Fibroblast of the aortic adventitia (primary cell): Measurements from ENCODE around the gene CALML5. TPM values are rescaled to one million over a fixed set of nuclear protein-coding genes. Genes with fewer than 3 reads are reported as not detected.

Experiments
- DNase-seq: peaks from one replicate; pipeline ENCODE4 v3.0.0-alpha.2; 2010; ENCODE audit warnings: low read depth
- H3K4me3 ChIP-seq: 2 replicates; pipeline ENCODE4 v1.5.1; 2011; ENCODE audit warnings: low read depth, mild to moderate bottlenecking, control low read depth, low read length, moderate library complexity
- CTCF ChIP-seq: IDR thresholded peaks from 2 replicates; pipeline ENCODE4 v1.5.1; 2011; ENCODE audit warnings: mild to moderate bottlenecking, low read length, control low read depth, inconsistent platforms; ENCODE audit not compliant: insufficient read depth
- total RNA-seq: library from RNA; depleted of rRNA; stranded (reverse); fragments of >200 nt; gene quantifications from 2 replicates; pipeline ENCODE4 v1.2.3, GENCODE V29; 2012; ENCODE audit warnings: low replicate concordance

CALML5 gene
- total RNA-seq, 1 donor = not detected

- H3K4me3 ChIP-seq = no peak overlapping the region
- TF ChIP-seq CTCF = no peak
- no peak for DNase-seq
Measured at GRCh38 chr10:5494611-5495010, 4.8 kb downstream of the CALML5 start.

- DNase-seq = no peak
- no peak overlapping the region for H3K4me3 ChIP-seq
- no peak for TF ChIP-seq CTCF
Measured at GRCh38 chr10:5493691-5494090, 5.7 kb downstream of the CALML5 start.

- no peak for DNase-seq
- H3K4me3 ChIP-seq = no peak overlapping the region
- TF ChIP-seq CTCF = no peak
Measured at GRCh38 chr10:5492929-5493576, 6.3 kb downstream of the CALML5 start.

- no peak for TF ChIP-seq CTCF
- no peak overlapping the region for H3K4me3 ChIP-seq
- DNase-seq = no peak
Measured at GRCh38 chr10:5492322-5492855, 7.0 kb downstream of the CALML5 start.

GRCh38 chr10:5491477-5491876 lies 7.9 kb downstream of the CALML5 start:
- H3K4me3 ChIP-seq = no peak overlapping the region
- no peak for DNase-seq
- TF ChIP-seq CTCF = no peak

- TF ChIP-seq CTCF = no peak
- H3K4me3 ChIP-seq = no peak overlapping the region
- DNase-seq = no peak
Measured at GRCh38 chr10:5490698-5491464, 8.5 kb downstream of the CALML5 start.
